Measurements from ENCODE around the gene VAMP2.

Gene VAMP2

DNA sequence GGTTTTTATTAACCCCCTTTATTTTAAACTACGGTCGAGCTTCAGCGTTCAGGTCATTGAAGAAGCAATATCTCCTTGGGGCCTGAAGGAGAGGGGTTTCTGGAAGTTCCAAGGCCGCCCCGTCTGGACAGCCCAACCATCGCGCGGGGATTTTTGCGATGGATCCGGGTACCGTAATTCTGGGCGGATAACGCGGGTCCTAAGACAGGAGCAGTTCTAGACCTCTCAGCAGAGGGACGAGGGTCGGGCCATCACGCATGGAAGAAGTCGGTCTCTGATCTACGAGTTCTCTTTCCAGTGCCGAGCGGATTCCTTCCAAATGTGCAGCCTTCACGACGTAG is 23.7 kb upstream of the VAMP2 start:
- H3K4me3 ChIP-seq (ENCODE audit: low read length): peak overlapping the region; percentile 97
- no peak for DNase-seq (ENCODE audit: low read depth)
- TF ChIP-seq, protein P1, sequence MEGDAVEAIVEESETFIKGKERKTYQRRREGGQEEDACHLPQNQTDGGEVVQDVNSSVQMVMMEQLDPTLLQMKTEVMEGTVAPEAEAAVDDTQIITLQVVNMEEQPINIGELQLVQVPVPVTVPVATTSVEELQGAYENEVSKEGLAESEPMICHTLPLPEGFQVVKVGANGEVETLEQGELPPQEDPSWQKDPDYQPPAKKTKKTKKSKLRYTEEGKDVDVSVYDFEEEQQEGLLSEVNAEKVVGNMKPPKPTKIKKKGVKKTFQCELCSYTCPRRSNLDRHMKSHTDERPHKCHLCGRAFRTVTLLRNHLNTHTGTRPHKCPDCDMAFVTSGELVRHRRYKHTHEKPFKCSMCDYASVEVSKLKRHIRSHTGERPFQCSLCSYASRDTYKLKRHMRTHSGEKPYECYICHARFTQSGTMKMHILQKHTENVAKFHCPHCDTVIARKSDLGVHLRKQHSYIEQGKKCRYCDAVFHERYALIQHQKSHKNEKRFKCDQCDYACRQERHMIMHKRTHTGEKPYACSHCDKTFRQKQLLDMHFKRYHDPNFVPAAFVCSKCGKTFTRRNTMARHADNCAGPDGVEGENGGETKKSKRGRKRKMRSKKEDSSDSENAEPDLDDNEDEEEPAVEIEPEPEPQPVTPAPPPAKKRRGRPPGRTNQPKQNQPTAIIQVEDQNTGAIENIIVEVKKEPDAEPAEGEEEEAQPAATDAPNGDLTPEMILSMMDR (conservative IDR thresholded peaks at IDR 0.05; ENCODE audit: low read depth, low read length): no peak

DNA sequence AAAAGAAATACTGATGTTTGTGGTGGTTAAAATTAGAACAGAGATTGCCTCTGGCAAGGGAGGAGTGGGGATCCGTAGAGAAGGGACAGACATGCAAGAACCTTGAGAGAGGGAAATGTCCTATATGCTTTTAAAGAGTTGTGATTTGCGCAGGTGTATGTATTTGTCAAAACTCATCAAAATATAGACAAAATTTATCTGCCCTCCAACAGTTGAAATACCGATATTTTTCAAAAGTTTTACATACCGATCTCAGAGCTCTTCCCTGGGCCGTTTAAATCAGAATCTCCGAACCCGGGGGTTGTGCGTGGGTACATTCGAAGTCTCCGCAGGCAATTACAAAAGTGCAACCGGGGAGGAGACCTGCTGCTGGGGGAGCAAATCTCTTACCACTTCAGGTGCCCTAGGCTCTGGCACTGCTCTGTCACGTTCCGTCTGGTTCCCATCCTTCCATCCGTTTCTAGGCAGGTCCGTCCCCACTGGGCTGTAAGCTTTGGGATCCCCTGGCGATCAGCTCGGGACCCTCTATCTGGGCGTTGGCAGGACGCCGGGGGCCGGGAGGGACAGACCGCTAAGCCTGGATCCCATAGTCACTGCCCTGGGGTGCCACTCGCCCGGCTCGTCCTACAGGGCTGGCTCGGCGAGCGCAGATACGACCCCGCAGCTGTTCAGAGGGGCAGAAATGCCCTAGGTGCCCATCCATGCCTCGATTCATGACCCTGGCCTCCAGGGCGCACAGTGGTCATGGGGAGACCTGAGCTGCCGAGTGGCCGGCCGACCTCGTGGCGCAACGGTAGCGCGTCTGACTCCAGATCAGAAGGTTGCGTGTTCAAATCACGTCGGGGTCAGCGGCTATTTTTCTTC is 23.1 kb upstream of the VAMP2 start:
- peak overlapping the region; percentile 97 for H3K4me3 ChIP-seq (ENCODE audit: low read length)
- TF ChIP-seq, protein P1 (conservative IDR thresholded peaks at IDR 0.05; ENCODE audit: low read depth, low read length): no peak
- no peak for DNase-seq (ENCODE audit: low read depth)

DNA sequence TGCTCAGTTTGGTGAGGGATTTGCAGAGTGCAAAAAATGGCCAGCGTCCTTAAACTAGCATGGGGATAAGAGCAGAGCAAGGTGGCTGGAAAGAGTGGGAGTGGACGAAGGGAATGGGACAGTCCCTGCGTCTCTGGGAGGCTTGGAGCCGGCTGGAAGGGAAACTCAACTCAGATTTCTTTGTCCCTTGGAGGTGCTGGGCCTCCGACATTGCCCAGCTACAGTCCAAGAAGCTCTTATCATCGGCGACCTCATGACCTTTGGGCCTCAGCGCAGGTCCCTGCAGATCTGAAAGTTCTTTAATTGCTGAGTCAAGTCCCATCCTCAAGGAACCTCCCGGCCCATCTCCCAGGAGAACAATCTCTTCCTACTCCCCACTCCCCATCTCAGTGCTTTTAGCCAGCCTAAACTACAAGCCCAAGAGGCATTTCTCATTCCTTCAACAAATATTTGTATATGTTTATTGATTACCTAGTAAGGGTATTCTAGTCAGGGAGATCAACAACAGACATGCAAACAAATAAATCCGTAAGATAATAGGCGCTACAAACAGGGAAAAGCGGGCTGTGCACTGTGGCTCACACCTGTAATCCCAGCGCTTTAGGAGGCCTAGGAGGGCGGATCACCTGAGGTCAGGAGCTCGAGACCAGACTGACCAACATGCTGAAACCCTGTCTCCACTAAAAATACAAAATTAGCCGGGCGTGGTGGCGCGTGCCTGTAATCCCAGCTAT is 14.4 kb upstream of the VAMP2 start:
- TF ChIP-seq, protein P1 (conservative IDR thresholded peaks at IDR 0.05; ENCODE audit: low read depth, low read length): no peak
- peak overlapping the region; percentile 75 for H3K4me3 ChIP-seq (ENCODE audit: low read length)
- no peak for DNase-seq (ENCODE audit: low read depth)

DNA sequence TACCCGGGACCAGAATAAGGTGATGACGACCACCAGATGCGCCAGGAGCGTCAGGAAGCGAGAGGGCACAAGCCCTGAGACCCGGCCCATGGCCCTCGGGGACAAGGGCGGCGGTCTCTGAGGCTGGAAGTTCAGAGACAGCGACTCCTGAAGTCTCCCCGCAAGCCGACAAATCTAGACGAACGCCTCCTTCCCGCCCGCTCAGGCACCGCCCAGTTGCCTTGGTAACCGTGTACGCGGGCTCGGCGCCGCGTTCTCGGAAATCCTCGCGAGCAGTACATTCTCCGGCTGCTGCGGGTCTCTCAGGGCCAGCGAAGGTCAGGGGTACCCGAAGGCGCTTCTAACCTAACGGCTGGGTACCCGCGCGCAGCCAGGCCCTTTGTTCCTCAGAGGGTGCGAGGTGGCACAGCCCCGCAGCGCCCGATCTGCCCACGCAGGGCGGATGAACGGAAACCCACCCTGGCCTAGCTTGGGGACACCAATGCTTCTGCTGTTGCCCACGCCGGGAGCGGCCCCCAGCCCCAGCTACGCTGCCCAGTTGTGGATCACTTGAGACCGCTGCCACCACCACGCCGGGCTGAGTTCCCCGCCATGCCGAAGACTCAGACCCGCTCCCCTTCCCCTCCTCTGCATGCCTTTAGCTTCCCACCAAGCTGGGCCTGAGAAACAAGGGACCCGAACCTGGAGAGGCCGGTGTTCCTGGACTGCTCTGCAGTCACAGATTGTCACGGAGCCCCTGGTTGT is 13.6 kb upstream of the VAMP2 start, which contains the start of gene TMEM107:
TMEM107 (minus strand) TSS at position 184 of the 744 bp plus-strand sequence; CDS start at position 90, 94 bp downstream.
- TF ChIP-seq, protein P1 (conservative IDR thresholded peaks at IDR 0.05; ENCODE audit: low read depth, low read length): no peak
- DNase-seq (ENCODE audit: low read depth): no peak
- peak within 1 kb of the TSS; percentile 75 for H3K4me3 ChIP-seq (ENCODE audit: low read length)

DNA sequence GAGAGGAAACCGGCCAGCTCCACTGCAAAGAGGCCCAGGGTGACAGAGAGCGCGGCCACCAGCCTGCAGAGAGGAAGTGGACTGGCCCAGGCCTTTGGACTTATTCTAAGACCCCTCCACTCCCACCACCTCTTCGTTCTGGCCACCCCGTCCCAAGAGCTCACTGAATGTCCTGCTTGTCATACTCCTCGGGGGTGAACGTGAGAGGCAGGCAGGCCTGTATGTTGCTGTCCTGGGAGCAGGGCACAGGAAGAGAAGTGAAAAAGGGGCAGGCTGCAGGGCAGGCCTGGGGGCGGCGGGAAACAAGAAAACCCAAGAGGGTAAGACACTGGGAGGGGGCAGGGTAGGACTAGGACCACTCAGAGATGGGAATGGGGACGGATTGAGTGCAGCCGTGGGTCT is 13.0 kb upstream of the VAMP2 start:
- peak overlapping the region; percentile 75 for H3K4me3 ChIP-seq (ENCODE audit: low read length)
- TF ChIP-seq, protein P1 (conservative IDR thresholded peaks at IDR 0.05; ENCODE audit: low read depth, low read length): no peak
- no peak for DNase-seq (ENCODE audit: low read depth)

DNA sequence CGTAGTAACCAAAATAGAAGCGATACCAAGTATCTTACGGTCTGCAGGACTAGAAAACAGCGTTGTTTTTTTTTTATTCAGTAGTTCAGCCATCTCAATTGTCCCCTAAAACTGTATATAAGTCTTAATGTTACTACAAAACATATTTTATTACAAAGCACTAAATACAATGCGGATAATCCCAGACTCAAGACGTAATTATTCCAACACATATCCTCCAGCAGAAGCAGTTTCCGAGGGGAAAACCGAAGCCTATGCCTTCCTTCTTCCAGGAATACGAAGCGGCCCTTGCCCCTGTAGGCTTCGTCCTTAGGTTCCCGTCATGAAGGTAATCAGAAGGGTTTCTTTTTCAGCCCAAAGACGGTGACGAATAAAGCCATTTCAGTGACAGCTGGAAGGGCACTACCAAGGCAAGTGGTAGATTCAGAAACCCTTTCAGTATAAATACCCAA is 11.1 kb upstream of the VAMP2 start:
- peak overlapping the region; percentile 56 for H3K4me3 ChIP-seq (ENCODE audit: low read length)
- no peak for DNase-seq (ENCODE audit: low read depth)
- TF ChIP-seq, protein P1 (conservative IDR thresholded peaks at IDR 0.05; ENCODE audit: low read depth, low read length): no peak
